SK-N-MC (cell line): Measurements from ENCODE around the gene TERB1.

Source experiments
- DNase-seq: peaks from one replicate; pipeline ENCODE4 v3.0.0-alpha.2; 2011; ENCODE audit warnings: low read depth, low spot score
- H3K27ac ChIP-seq: fragments of 200-600 bp; sonication (generic); 2 replicates; pipeline ENCODE4 v1.5.1; 2016; ENCODE audit warnings: mixed run types
- H3K36me3 ChIP-seq: fragments of 200-600 bp; sonication (generic); 2 replicates; pipeline ENCODE4 v1.6.1; 2017; ENCODE audit warnings: antibody characterized with exemption, low read length, mixed read lengths; ENCODE audit not compliant: insufficient read depth
- H3K4me3 ChIP-seq: fragments of 200-600 bp; sonication (generic); 2 replicates; pipeline ENCODE4 v1.5.1; 2016
- H3K9ac ChIP-seq: fragments of 200-600 bp; sonication (generic); 2 replicates; pipeline ENCODE4 v1.8.0; 2017; ENCODE audit warnings: mixed run types, mixed read lengths; ENCODE audit not compliant: insufficient read length
- H3K9me3 ChIP-seq: fragments of 200-600 bp; sonication (generic); 2 replicates; pipeline ENCODE4 v1.6.1; 2017; ENCODE audit warnings: low read depth, mild to moderate bottlenecking, antibody characterized with exemption, low read length, moderate library complexity, mixed read lengths
- EZH2 ChIP-seq: fragments of 200-600 bp; sonication (generic); IDR thresholded peaks from one replicate; pipeline ENCODE4 v1.6.1; 2017; ENCODE audit warnings: antibody characterized with exemption
- FOXP2 ChIP-seq: optimal IDR thresholded peaks from 2 replicates; pipeline ENCODE3; 2011; ENCODE audit warnings: mild to moderate bottlenecking, moderate library complexity; ENCODE audit not compliant: insufficient read depth; ENCODE audit errors: extremely low read length, control extremely low read depth
- POLR2AphosphoS5 ChIP-seq: IDR thresholded peaks from 2 replicates; pipeline ENCODE4 v1.6.1; 2012; ENCODE audit warnings: mild to moderate bottlenecking, low read depth, low read length, borderline replicate concordance

TERB1 gene, protein sequence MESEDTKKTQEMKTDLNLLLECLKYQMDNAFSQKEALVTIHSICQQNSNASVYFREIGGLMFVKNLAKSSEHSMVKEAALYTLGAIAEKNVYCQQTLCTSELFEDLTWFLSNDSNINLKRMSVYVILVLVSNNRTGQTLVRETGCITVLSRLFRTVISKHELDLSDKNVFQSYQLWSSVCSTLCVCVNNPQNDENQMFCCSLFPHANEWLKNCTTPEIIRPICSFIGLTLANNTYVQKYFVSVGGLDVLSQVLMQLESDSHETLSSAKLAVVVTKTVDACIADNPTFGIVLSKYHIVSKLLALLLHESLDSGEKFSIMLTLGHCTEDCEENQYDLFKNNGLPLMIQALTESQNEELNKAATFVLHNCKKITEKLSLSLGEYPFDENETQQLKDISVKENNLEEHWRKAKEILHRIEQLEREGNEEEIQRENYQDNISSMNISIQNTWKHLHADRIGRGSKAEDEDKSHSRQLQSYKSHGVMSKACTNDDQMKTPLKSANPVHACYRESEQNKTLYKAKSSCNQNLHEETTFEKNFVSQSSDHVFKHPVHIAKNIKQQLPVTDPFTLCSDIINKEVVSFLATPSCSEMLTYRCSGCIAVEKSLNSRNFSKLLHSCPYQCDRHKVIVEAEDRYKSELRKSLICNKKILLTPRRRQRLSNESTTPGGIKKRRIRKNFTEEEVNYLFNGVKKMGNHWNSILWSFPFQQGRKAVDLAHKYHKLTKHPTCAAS

DNA sequence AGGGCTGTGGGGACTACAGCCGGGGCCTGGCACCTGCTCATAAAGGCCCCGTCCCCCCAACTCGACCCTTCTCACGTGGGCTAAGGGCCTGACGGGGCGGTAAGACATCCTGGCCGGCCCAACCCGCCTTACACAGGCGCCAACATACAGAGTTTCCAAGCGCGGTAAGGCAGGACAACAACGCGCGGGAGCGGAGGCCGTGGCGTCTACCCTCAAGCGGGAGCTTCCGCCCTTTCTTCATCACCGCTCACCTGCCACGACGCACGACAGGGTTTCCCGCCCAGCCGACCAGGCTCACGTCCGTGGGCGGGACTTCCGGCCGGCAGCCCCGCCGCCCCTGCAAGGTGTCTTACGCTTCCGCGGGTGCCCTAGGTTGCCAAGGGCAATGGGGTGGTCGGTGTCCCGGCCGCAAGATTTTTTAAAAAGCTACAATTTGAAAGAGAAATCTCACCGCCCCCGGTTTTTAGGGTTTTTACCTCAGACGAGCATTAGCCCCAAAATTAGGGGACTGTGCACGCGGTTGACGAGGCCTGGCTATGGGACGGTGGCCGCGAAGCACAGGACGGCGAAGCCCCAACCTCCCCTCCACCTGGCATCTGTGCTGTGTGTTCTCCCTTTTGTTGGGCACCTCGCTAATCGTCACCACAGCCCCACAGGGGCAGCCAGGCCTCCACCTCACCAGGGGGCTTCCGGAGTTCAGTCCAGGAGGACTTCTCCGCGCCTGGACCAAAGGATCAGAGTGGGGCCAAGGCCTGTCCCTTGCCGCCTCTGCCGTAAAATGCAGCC, at the start of gene TERB1:
Gene TERB1, minus strand, starts transcription at position 265 of the 786 bp plus-strand sequence. CDS start 4,786 bp downstream, outside the sequence.
- H3K9me3 ChIP-seq: no peaks in the 10 kb centered on the region
- H3K9ac ChIP-seq: no peak within 1 kb of the TSS
- TF ChIP-seq POLR2AphosphoS5 (no peak), EZH2 (no peak), FOXP2 (no peak)
- peaks cover 22% of the 10 kb centered on the region for H3K36me3 ChIP-seq
- H3K4me3 ChIP-seq: no peak within 1 kb of the TSS
- no peak within 1 kb of the TSS for H3K27ac ChIP-seq
- DNase-seq: no peak

DNA sequence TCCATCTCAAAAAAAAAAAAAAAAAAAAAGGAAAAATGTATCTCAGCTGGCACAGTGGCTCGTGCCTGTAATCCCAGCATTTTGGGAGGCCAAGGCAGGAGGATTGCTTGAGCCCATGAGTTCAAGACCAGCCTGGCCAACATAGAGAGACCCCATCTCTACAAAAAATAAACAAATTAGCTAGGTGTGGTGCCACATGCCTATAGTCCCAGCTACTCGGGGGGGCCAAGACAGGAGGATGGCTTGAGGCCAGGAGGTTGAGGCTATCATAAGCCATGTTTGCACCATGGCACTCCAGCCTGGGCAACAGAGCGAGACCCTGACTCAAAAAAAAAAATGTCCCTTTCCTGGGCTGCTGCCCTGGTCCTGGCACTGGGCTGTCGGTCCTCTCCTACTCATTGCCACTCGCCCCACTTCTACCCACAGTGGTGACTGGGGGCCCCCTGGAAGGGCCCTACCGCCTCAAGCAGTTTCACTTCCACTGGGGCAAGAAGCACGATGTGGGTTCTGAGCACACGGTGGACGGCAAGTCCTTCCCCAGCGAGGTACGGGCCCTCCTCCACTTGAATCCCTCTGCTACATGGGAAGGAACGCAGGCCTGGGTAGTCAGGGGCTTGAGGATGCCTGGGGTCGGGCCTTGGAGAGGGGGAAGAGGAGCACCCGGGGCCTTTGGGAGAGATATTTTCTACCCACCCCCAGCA, 48.9 kb upstream of the TERB1 start:
- H3K9ac ChIP-seq: no peak overlapping the region
- H3K4me3 ChIP-seq: no peak overlapping the region
- H3K27ac ChIP-seq: no peak overlapping the region
- TF ChIP-seq FOXP2 (no peak), EZH2 (no peak), POLR2AphosphoS5 (no peak)
- no peaks in the 10 kb centered on the region for H3K36me3 ChIP-seq
- DNase-seq: no peak
- no peaks in the 10 kb centered on the region for H3K9me3 ChIP-seq

DNA sequence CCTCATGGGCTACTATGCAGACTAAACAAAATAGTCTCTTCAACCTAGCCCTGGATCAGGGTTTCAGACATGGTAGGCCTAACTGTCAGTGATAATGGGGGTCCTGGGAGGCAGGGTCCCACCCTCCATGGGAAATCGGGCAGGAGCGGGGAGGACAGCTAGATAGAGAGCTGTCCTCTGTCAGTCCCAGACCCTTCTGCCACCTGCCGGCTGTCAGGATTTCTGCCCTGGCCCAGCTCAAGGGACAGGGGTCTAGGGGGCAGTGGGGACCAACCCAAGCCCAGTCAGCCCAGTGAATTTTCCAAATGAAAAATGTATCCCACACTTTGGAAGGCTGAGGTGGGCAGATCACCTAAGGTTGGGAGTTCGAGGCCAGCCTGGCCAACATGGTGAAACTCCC, 48.2 kb upstream of the TERB1 start:
- DNase-seq: no peak
- no peak overlapping the region for H3K4me3 ChIP-seq
- H3K36me3 ChIP-seq: no peaks in the 10 kb centered on the region
- H3K27ac ChIP-seq: no peak overlapping the region
- TF ChIP-seq POLR2AphosphoS5: no peak
- H3K9ac ChIP-seq: no peak overlapping the region
- no peaks in the 10 kb centered on the region for H3K9me3 ChIP-seq

DNA sequence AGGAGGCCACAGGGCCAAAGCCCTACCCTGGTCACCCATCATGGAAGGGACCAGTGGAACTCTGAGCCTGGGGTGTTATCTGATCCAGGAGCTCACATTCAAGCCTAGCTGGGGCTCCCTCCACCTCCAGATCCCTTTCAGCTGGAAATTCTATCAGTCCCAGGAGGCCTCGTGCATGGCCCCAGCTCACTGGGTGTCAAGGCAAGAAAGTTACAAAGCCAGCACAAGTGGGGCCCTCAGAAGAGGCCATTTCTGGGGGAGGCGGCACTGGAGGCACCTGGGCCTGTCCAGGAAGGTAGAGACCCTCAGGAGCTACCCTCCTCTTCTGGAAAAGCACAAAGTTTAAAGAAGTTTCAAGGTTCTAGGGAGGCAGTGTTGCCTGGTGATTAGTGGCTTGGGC, 47.6 kb upstream of the TERB1 start:
- no peak for TF ChIP-seq EZH2
- no peak for TF ChIP-seq POLR2AphosphoS5
- no peak for TF ChIP-seq FOXP2
- H3K9ac ChIP-seq: no peak overlapping the region
- no peak overlapping the region for H3K4me3 ChIP-seq
- no peak overlapping the region for H3K27ac ChIP-seq
- H3K36me3 ChIP-seq: no peaks in the 10 kb centered on the region
- DNase-seq: no peak
- H3K9me3 ChIP-seq: no peaks in the 10 kb centered on the region

GRCh38 chr16:66848172-66848571, 46.8 kb upstream of the TERB1 start:
- no peak overlapping the region for H3K4me3 ChIP-seq
- no peaks in the 10 kb centered on the region for H3K36me3 ChIP-seq
- no peak for DNase-seq
- no peak overlapping the region for H3K27ac ChIP-seq
- H3K9ac ChIP-seq: no peak overlapping the region
- H3K9me3 ChIP-seq: no peaks in the 10 kb centered on the region
- TF ChIP-seq EZH2: no peak
- TF ChIP-seq POLR2AphosphoS5: no peak
- TF ChIP-seq FOXP2: no peak

DNA sequence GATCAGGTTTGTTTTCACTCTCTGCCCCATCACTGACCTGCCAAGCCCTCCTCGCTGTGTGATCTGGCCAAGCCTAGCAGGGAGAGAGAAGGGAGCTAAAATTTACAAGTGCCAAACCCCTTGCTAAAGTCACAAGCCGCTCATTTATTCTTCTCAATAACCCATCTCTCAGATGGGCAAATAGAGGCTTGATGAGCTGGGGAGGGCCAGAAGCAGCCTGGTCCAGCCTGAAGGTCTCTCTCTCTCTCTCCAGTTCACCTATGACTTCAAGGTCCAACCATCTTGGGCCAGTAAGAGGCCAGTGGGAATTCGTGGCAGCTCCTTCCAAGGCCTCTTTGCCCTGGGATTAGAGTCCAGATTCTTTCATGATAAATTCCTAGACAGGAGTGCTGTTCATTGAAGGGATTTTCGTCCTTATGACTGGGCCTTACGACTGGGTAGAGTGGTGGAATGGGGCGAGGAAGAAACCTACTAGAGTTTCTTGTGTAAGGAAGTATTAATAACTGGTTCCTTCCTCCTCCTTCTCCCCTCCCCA, 46.2 kb upstream of the TERB1 start:
- Histone ChIP-seq H3K9me3 (no peaks in the 10 kb centered on the region), H3K36me3 (no peaks in the 10 kb centered on the region), H3K4me3 (no peak overlapping the region), H3K9ac (no peak overlapping the region), H3K27ac (no peak overlapping the region)
- TF ChIP-seq EZH2 (no peak), FOXP2 (no peak), POLR2AphosphoS5 (no peak)
- DNase-seq: no peak

DNA sequence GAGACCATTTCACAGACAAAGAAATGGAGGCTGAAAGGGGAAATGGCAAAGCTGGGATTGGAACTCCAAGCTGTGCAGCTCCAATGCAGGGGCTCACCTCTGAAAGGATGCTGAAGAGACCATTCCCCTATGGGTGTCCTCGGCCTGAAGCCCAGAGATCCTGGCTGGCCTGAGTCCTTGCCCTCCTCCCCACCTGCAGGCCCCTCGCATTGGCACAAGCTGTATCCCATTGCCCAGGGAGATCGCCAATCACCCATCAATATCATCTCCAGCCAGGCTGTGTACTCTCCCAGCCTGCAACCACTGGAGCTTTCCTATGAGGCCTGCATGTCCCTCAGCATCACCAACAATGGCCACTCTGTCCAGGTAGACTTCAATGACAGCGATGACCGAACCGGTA, 45.4 kb upstream of the TERB1 start:
- DNase-seq: no peak
- H3K27ac ChIP-seq: no peak overlapping the region

More for the DNA sequence above, 45.4 kb upstream of the TERB1 start:
- Histone ChIP-seq H3K9me3 (no peaks in the 10 kb centered on the region), H3K36me3 (no peaks in the 10 kb centered on the region), H3K9ac (no peak overlapping the region), H3K4me3 (no peak overlapping the region)
- no peak for TF ChIP-seq FOXP2
- TF ChIP-seq EZH2: no peak
- no peak for TF ChIP-seq POLR2AphosphoS5
